CD4-positive, alpha-beta T cell treated with Interleukin-17A for 1 hour (primary cell): ENCODE measurements around the gene ADARB2.

ENCODE experiments used
- DNase-seq: peaks from one replicate; pipeline ENCODE4 v3.0.0-alpha.2; 2020

The ADARB2 gene

DNA sequence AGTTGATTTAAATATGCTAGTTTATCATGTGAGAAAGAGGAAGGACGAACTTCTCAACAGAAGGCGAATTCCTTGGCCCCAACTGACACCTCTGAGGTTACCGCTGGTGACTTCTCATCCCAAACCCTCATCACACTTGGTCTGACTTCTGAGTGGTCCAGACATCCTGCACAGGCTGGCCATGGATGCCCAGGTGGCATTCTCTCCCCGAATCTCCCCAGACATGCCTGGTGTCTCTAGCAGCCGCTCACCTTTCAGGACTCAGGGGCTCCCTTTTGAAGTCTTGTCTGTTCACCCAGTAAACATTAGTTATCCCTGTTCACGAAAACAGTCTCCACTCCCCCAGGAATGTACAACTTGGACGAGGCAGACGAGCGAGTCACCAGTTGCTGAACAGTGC is 157.7 kb downstream of the ADARB2 start:
- DNase-seq = no peak

DNA sequence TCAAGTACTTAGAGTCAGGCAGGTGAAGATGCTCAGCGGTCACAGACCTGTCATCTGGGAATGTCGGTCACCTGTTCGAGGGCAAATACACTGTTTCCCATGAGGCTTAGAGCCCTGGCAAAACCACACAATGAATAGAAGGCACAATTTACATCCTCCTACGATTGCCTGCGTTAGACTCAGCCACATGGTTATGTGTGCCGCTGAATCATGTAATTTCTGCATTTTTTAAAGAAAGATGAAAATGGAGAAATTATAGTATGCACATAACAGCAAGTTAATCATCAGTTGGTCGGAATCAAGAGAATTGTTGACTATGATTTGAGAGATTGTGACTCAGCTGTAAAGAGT is 158.2 kb downstream of the ADARB2 start:
- DNase-seq = no peak

DNA sequence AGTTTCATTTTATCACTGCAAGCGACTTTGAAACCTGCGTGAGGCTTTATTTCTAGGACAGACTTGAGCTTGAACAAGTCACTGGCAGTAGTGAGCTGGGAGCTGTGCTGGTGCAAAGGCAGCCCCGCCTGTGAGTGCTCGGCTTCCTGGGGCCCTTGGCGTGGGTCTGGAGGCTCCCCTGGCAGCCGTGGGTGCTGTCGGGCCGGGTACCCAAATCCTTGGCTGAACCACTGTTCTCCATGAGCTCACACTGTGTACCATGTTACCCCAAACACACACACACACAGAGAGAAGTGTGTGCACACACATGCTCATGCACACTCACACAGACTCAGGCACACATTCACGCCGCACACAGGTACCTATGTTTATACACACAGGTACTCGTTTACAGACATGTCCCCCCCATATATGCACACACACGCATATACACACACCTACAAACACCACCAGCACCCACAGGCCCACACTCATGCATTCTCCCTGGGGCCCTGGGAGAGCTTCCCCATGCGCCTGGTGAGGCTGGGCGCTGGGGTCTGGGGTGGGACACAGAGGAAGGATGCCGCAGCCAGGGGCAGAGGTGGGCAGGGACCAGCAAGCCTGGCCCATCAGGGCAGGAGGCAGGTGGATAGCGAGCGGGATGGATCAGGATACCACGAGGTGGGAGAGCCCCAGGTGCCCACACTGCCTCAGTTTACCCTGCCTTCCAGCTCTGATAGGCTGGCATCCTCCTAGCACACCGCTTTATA is 158.8 kb downstream of the ADARB2 start:
- no peak for DNase-seq

DNA sequence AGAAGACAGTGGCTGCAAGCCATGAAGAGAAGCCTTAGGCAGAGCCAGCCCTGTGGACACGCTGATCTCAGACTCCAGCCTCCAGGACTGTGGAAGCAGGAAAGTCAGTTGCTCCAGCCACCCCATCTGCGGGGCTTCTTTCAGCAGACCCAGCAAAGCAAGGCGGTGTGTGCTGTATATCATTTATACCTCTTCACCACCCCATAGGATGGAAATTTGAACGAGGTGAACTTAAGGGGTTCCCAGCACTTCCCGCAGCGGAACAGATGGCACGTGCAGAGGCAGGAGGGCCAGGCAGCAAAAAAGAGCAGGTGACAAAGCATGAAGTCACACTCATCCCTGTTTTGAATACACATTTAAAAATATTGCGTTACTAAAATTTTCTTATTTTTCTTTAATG is 159.4 kb downstream of the ADARB2 start:
- DNase-seq = no peak

DNA sequence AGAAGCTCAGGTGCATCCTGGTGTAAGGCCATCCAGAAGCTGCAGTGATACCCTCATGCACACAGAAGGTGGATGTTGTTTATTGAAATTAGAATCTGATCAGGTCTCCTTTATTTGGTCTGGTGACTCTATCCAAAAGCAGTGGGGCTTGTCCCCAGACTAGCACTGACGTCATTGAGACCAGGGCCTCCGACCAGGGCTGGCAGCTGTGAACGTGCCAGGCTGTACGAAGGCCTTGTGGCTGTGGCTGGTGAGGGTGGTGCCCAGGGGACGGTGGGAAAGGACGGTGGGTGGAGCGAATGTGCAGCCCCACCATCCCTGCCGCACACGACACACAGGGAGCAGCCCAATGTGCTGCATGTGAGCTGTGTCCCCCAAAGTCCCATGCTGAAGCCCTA is 160.0 kb downstream of the ADARB2 start:
- DNase-seq = no peak

DNA sequence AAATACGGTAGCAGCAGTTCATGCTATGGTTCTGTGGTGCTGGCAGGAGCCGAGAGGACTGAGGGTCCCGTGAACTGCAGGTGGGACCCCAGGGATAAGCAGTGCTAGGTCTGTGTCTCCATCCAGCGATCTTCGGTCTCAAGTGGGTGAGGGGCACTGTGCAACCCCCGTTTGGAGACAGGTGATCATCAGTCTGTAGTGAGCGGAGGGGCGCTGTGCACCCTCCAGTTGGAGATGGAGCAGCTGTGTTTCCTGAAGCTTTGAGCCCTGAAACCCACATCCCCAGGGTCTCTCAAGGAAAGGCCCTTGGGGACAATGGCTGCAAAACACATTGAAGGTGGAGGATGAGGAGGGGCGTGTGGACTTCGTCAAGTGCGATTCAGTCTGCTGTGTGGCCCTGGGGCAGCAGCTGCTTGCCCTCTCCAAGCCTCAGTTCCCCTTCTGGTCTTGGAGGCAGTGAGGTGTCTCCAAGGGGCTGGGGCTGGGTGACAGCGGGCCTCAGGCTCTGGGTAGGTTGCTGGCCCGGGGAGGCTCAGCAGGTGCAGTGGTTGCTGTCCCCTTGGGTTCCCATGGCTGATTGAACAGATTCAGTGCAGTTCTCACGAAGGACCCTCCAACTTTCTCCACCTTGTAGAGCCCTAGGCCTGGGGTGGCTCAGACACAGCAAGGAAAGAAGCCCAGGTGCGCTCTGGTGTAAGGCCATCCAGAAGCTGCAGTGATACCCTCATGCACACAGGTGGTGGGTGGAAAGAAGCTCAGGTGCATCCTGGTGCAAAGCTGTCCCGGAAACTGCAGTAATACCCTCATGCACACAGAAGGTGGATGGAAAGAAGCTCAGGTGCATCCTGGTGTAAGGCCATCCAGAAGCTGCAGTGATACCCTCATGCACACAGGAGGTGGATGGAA is 160.6 kb downstream of the ADARB2 start:
- DNase-seq = no peak

DNA sequence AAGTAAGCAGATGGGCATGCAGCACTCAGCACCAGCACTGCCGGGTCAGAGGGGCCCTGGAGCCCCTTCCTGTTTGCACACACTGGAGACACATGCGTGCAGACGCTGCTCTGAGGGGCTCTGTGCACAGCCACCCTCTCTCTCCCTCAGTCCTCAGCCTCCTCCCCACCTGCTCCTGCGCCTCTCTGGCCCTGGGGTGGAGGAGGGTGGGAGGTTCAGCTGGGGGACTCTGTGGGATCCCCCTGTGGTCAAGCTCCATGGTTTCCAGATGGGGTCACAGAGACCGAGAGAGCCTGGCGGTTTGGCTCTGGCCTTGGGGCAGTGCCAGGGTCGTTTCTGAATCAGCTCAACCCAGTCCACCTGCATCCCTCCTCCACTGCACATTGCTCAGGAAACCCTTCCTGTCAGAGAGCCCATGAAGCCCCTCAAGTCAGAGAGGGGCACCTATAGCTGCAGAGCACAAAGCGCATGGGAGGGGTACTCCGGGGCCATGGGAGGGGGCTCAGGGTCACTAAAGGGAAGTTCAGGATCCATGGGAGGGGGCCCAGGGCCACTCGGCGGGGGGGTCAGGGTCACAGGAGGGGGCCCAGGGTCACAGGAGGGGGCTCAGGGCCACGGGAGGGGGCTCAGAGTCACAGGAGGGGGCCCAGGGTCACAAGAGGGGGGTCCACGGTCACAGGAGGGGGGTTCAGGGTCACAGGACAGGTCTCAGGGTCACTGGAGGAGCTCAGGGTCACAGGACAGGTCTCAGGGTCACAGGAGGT is 161.7 kb downstream of the ADARB2 start:
- DNase-seq = no peak

DNA sequence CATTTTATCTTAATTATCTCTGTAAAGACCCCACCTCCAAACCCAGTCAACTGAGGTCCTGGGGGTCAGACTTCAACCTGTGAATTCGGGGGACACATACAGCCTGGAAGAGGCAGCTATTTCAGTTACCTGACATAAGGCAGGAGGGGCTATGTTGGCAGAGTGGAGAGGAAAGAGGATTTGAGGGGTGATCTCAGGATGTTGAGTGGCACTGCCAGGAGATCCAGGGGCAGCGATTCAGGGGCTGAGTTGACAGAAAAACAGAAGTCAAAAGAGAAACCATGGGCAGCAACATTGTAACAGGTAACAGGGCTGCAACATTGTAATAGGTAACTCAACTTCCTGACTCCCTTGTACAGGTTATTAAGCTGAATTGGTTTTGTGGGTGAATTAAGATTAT is 162.6 kb downstream of the ADARB2 start:
- DNase-seq = no peak

DNA sequence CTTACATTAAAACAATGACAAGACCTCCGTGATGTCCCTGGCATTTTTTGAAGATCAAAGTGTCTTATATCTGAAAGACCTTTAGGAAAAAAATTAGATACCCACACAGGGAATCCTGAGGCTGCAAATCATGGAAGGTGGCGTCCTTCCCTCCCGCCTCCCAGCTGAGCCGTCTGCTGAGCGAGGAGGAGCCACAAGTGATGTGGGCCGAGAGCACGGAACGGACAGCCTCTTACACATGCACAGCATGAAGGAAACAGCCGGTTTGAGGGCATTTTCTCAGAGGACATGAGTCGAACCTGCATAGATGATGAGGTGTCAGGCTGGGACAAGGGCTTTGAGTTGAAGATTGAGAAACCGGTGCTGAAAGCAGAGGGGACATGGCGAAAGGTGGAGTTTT is 163.3 kb downstream of the ADARB2 start:
- DNase-seq = no peak

DNA sequence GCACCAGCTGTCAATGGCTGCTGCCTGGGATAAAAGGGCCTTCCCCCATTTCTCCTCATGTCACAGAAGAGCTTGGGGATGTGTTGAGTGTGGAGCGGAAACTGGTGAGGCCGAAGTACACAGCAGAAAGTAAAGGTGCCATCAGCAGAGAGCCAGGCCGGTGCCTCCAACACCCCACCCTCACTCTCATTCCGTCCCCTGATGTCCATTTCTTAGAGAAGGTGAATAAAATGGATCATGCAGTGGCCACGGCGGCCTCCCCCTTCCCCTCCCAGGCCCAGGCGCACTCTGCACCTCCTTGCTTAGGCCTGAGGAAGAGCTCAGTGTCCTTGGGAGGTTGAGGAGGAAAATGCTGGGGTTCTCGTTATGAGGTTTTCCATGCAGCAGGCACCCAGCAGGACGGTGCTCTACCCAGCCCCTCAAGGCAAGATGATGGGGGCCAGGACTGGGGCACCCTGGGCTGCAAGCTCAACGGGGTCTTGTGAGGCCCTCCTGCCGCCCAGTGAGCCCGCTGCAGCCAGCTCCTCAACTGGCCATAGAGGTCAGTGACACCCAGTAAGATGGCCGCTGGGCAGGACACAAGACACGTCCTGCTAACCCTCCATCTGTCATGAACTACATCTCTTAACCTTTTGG is 163.9 kb downstream of the ADARB2 start:
- DNase-seq = no peak

DNA sequence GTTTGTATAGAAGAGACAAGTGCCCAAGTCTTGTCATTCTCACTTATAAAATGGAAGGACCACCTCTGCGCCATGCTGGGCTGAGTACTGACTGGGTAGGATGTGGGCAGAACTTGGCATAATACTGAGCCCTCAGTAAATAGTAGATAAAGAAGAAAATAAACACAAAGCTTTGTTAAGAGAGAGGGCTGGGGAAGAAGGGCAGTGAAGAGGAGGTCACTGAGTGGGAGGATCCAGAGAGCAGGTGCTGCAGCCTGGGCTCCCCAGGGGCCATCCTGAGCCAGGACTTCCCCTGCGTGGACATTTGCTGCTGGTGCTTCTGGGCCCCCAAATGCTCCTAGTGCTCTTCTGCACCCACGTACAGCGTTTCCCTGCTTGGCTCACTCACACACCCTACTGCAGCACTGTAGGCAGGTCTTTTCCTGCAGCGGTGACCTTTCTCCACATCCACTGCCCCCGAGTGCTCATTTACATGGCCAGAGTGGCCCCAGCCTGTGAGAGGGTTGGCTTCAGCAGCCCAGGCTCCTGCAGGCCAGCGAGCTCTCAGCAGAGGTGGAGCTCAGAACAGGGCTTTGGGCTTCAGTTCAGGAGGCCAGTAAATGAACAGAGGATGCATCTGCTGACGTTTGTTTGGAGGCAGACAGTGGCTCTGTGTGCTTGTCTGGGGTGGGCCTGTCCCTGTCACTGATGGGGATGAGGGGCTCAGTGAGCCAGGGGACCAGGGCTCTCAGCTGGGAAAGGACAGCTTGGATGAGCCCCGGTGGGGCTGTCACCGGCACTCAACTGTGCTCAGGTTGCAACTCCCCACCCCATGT is 164.6 kb downstream of the ADARB2 start:
- DNase-seq = no peak

DNA sequence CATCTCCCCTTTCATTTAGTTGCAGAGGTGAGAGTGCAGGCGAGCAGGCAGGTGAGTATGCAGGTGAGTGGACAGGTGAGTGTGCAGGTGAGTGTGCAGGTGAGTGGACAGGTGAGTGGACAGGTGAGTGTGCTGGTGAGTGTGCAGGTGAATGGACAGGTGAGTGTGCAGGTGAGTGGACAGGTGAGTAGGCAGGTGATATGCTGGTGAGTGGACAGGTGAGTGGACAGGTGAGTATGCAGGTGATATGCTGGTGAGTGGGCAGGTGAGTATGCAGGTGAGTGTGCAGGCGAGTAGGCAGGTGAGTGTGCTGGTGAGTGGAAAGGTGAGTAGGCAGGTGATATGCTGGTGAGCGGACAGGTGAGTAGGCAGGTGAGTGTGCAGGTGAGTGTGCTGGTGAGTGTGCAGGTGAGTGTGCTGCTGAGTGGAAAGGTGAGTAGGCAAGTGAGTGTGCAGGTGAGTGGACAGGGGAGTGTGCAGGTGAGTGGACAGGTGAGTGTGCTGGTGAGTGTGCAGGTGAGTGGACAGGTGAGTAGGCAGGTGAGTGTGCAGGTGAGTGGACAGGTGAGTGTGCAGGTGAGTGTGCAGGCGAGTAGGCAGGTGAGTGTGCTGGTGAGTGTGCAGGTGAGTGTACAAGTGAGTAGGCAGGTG is 165.6 kb downstream of the ADARB2 start:
- DNase-seq = no peak

DNA sequence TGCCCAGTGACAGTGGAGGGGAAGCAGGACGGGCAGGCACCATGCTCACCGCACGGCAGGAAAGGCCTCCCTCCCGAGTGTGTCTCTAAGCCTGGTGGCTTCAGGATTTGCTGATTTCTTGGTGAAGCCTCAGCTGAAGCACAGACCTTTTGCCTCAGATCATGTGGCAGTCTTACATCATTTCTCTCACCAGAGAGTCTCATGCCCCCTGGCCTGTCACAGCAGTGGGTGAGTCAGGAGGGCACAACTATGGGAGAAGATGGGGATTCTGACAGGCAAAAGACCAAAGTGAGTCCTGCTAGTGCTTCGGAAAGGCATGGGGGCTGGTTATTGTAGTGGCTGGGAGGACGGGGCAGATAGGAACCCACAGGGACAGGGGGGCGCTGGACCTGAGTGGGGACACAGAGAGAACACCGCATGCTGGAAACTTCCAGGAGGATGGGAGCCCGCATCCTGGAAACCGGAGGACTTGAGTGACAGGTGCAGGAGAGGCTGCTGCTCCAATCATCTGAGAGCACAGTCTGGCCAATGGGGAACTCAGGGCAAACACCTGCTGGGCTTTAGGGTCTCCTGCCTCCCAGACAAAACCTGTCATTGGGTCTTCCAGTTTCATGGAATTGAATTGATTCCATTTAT is 166.8 kb downstream of the ADARB2 start:
- no peak for DNase-seq

DNA sequence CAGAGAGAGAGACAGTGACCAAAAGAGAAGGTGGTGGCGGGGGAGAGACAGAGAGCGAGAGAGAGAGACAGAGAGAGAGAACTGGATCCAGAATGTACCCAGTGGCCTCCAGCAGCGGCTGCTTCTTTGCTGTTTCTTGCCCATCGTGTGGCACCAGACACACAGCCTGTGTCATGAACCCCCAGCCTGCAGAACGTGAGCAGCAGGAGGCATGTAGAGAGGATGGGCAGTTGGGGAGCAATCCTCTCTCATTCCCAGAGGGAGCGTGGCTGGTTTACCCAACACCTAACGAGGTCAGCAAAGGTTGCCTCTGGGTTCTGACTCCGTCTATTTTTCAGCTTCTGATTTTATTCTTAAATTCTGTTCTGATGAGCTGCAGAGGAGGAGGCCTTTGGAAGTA is 168.1 kb downstream of the ADARB2 start:
- DNase-seq = no peak

DNA sequence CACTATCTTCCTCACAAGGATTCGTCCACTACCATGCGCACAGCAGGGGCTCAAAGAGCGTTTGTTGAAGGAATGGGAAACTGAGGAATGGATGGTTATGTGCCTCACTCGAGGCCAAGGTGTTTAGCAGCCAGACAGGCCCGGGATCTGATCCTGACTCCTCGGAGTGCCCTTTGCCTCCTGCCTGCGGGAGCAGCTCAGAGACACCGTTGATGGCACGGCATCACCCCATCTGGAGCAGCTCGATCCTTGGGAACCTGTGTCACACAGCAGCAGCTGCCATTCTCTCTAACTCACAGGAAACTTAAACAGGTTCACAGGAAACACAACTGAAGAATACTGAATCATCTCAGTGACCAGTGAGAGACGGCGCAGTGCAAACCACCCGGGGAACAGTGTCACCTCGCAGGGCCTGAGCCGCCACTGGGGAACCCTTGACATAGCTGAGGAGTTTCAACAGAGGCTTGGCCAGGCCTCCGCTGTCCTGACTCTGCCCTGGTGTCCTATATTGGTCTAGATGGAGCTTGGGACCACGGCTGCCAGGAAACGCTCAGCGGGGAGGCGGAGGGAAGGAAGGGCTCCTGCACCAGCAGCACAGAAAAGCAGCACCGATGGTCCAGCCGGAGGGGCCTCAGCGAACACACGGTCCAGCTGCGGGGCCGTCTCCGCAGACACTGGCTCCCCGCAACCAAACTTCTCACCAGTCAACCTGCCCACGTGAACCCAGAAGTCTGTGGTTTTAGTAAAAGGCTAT is 169.4 kb downstream of the ADARB2 start:
- no peak for DNase-seq

DNA sequence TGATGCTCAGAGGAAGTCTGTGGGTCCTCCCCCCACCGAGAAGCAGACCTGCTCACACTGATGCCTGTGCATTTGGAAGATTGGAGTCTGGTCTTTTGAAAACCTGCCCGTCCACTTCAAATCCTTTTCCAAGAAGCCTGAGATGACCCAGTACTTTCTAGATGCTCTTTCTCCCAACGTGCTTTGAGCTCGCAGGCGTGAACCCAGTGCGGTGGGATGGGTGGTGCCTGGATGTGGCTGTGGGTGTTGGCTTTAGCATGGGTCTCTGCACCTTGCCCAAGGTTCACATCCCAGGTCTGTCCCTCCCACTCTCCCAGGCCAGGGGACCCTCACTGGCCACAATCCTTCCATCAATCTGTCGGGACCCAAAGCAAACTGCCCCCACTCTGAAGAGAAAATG is 170.2 kb downstream of the ADARB2 start:
- DNase-seq = no peak

DNA sequence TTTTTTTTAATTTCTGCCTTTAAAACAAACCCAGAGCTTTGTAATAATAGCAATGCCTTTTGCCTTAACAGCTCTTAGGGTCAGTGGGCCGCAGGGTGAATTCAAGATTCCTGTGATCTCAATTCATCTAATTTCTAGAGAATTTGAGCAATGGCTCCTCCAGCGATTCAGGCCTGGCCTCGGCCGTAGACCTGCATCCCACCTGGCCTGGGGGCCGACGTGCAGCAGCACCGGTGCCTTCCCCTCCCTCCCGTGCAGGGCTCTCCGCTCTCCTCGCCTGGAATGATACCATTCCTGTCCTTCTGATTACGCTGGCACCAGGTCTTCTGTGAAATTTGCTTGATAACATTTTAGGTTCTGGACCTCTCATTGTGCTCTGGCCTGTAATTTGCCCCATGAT is 172.5 kb downstream of the ADARB2 start:
- DNase-seq = no peak

DNA sequence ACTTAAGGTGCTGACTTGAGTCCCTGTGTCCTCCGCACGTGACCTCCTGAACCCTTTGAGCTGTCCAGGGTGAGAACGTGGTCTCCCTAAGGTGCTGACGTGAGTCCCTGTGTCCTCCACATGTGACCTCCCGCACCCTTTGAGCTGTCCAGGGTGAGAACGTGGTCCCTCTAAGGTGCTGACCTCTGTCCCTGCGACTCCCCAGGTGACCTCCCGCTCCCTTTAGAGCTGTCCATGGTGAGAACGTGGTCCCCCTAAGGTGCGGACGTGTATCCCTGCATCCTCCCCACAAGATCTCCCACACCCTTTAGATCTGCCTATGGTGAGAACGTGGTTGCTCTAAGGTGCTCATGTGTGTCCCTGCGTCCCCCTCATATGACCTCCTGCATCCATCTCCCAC is 174.3 kb downstream of the ADARB2 start:
- no peak for DNase-seq

DNA sequence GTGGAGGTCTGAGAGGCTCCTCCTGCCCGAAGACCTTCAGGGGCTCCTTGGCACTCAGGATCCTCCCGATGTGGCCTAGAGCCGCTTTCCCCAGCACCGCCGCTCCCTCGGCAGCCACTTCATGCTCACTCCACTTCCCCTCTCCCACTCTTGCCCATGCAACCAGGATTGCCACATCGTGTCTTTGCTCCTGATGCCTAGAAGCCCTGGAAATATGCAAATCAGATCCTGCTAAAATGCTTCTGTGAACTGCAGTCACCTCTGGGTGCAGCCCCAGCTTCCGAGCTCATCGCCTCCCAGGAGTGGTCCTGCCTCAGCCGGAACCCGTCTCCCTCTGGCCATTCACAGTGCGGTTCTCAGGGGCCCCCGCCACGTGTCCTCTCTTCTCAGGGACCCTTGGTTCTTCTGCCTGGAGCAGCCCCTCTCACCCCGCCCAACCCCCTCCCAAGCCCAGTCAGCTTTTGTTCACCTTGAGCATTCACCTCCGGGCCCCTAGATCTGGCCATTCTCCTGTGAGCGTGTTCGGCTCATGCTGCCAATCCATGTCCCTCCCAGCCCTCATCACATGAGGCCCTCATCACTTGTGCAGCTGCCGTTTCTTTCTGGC is 175.5 kb downstream of the ADARB2 start:
- no peak for DNase-seq
